Brain microvascular endothelial cell (primary cell): ENCODE measurements around the gene GRID2.

Source experiments
- DNase-seq: peaks from one replicate; pipeline ENCODE4 v3.0.0-alpha.2; 2020
- H3K27ac ChIP-seq: fragments of 250-450 bp; sonication (Bioruptor Pico); 2 replicates; pipeline ENCODE4 v1.5.1; 2020; ENCODE audit warnings: mild to moderate bottlenecking, moderate library complexity
- H3K27me3 ChIP-seq: fragments of 250-450 bp; sonication (Bioruptor Pico); replicated peaks from 2 replicates; pipeline ENCODE4 v1.5.1; 2020; ENCODE audit warnings: mild to moderate bottlenecking
- H3K36me3 ChIP-seq: fragments of 250-450 bp; sonication (Bioruptor Pico); replicated peaks from 2 replicates; pipeline ENCODE4 v1.5.1; 2020; ENCODE audit warnings: mild to moderate bottlenecking
- H3K4me3 ChIP-seq: 2 replicates; pipeline ENCODE4 v1.5.1; 2011; ENCODE audit warnings: low read depth, mild to moderate bottlenecking, control low read depth, low read length, moderate library complexity
- CTCF ChIP-seq: IDR thresholded peaks from 2 replicates; pipeline ENCODE4 v1.5.1; 2011; ENCODE audit warnings: low read depth, mild to moderate bottlenecking, moderate library complexity, low read length, control low read depth, inconsistent platforms; ENCODE audit errors: missing control alignments
- in situ Hi-C: cut with HindIII; loops from 2 replicates; pipeline ENCODE4 v1.10.0; 2017; ENCODE audit warnings: low sequenced_read_pairs, low pct_ligation_motif_present

Gene GRID2

GRCh38 chr4:93649828-93650227 lies 1346.1 kb downstream of the GRID2 start:
- H3K27me3 ChIP-seq: no peaks in the 10 kb centered on the region
- no peak overlapping the region for H3K27ac ChIP-seq
- no peak for TF ChIP-seq CTCF
- no peaks in the 10 kb centered on the region for H3K36me3 ChIP-seq
- DNase-seq: no peak
- H3K4me3 ChIP-seq: no peak overlapping the region
- in situ Hi-C loops: no loop called here

DNA sequence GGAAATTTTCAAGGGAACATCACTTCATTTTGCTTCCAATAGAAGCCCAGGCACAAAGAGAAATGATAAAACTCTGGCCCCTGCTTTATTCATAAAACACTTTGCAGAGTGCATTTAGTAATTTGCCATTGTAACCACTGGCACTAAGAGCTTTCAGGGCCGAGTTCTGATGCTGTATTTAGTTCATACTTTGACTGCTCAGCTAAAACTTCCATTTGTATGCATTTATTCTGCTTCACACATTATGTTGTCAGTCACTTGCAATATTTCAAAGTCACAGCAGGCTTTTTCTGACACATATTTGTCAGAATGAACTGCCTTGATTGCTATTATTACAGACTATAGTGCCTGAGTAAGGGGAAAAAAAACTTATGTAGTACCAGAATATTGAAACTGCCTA lies 1350.4 kb downstream of the GRID2 start:
- Histone ChIP-seq H3K4me3 (no peak overlapping the region), H3K27ac (no peak overlapping the region), H3K36me3 (no peaks in the 10 kb centered on the region), H3K27me3 (no peaks in the 10 kb centered on the region)
- in situ Hi-C loops: no loop called here
- no peak for DNase-seq
- TF ChIP-seq CTCF: no peak

DNA sequence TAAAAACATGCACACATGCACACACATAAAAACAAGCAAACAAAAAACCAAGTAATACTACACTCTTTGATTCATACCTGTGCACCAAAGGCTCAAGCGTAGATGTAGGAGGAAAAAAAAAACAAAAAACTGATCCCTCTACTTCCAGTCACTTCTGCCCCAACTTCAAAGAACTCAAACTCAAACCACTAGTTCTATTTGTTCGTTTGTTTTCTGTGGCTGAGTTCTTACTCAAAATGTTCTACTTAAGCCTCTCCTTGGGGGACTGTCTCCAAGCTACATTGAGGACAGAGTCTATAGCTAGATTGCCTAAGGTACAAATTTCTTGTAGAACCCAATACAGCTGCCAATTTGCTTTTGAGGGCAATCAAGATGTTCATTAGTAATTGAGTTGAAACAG lies 1353.8 kb downstream of the GRID2 start:
- H3K4me3 ChIP-seq: no peak overlapping the region
- H3K36me3 ChIP-seq: no peaks in the 10 kb centered on the region
- no peaks in the 10 kb centered on the region for H3K27me3 ChIP-seq
- H3K27ac ChIP-seq: no peak overlapping the region
- no peak for TF ChIP-seq CTCF
- in situ Hi-C loops: no loop called here
- DNase-seq: no peak

DNA sequence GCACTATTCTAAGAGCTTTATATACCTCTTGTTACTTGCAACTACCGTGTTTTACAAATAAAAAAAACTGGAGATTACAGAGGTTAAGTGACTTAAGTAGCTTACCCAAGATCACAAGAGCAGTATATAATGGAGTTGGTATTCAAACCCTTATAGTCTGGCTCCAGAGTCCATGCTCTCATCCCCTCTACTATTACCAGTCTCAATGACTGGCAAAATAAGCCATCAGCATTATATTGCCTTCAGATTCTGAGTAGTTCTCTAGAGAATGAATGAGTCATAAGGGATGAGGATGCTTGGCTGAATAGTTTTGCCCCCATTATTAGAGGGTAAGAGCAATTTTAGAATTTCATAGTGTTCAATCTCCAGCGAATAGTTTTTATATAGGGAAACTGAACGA lies 1354.7 kb downstream of the GRID2 start:
- DNase-seq: no peak
- Histone ChIP-seq H3K4me3 (no peak overlapping the region), H3K36me3 (no peaks in the 10 kb centered on the region), H3K27me3 (no peaks in the 10 kb centered on the region), H3K27ac (no peak overlapping the region)
- TF ChIP-seq CTCF: no peak
- in situ Hi-C loops: no loop called here

DNA sequence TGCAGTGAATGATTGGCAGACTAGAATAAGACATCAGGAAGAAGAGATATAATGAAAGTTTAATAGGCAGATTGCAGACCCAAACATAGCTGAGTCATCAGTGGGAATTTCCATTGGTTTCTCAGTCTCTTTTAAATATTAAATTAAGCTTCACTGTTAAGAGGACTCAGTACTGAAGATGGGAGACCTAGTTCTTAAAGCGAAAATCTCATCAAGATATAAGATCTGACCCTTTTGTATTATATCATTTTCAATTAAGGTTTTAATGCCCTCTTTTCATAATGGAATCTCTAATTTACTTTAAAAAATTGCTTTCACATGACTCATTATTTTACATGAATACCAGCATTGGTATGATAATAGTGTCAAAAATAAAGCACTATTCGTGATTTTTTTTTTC lies 1355.9 kb downstream of the GRID2 start:
- no peak for TF ChIP-seq CTCF
- H3K4me3 ChIP-seq: no peak overlapping the region
- no peaks in the 10 kb centered on the region for H3K27me3 ChIP-seq
- no peaks in the 10 kb centered on the region for H3K36me3 ChIP-seq
- in situ Hi-C loops: no loop called here
- DNase-seq: no peak
- H3K27ac ChIP-seq: no peak overlapping the region

DNA sequence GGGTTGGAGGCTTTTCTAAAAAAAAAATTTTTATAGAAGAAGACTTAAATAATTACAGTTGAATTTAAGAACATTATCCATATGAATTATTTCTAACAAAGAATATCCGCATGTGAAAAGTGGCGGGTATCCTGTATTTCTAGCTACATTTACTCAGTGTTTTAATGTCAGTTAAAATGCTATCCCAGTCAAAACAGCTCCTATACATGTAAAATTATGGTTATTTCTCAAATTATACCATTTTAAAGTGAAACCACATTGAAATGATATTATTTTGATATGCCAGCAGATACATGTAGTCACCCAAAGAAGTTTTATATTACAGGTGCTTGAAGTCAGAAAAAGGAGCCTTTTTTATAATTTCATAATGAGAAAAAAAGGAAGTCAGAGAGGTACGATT lies 1356.3 kb downstream of the GRID2 start:
- no peak for TF ChIP-seq CTCF
- in situ Hi-C loops: no loop called here
- H3K27me3 ChIP-seq: no peaks in the 10 kb centered on the region

More for the DNA sequence above, 1356.3 kb downstream of the GRID2 start:
- DNase-seq: no peak
- Histone ChIP-seq H3K27ac (no peak overlapping the region), H3K36me3 (no peaks in the 10 kb centered on the region), H3K4me3 (no peak overlapping the region)
